Tibial nerve (tissue), 4 donors: Measurements from ENCODE around the gene DGKI. TPM values are rescaled to one million over a fixed set of nuclear protein-coding genes. Genes with fewer than 3 reads are reported as not detected.

ENCODE experiments used
- DNase-seq, 2 donors: peaks; one replicate each; pipeline ENCODE4 v3.0.0-alpha.2; 2019; ENCODE audit warnings: low spot score in 2 of 2
- H3K27ac ChIP-seq, 4 donors: fragments of 200-600 bp; sonication (generic) in 3 of 4; one replicate each; pipeline ENCODE4 v1.5.1; 2017 to 2019; ENCODE audit warnings: mild to moderate bottlenecking in 1 of 4
- H3K27me3 ChIP-seq, 2 donors: fragments of 200-600 bp; sonication (generic) in 1 of 2; one replicate each; pipeline versions ENCODE4 v1.5.1 to v1.6.0; 2017 to 2019
- H3K36me3 ChIP-seq, 3 donors: fragments of 200-600 bp; sonication (generic); one replicate each; pipeline ENCODE4 v1.5.1; 2018 to 2019
- H3K4me1 ChIP-seq, 4 donors: fragments of 200-600 bp; sonication (generic) in 3 of 4; one replicate each; pipeline ENCODE4 v1.5.1; 2017 to 2019
- H3K4me3 ChIP-seq, 4 donors: fragments of 200-600 bp; sonication (generic) in 3 of 4; one replicate each; pipeline ENCODE4 v1.5.1; 2017 to 2019; ENCODE audit warnings: mild to moderate bottlenecking in 1 of 4, moderate library complexity in 1 of 4
- H3K9me3 ChIP-seq, 4 donors: fragments of 200-600 bp; sonication (generic) in 3 of 4; one replicate each; pipeline ENCODE4 v1.5.1; 2017 to 2019
- EP300 ChIP-seq, 2 donors: sonication (generic); formaldehyde crosslinking; IDR thresholded peaks; one replicate each; pipeline ENCODE4 v1.6.1; 2017; ENCODE audit warnings: antibody characterized with exemption in 2 of 2, mild to moderate bottlenecking in 1 of 2
- POLR2A ChIP-seq, 2 donors: fragments of 450-650 bp; IDR thresholded peaks; one replicate each; pipeline ENCODE4 v1.6.1; 2017; ENCODE audit warnings: antibody characterized with exemption in 2 of 2, mild to moderate bottlenecking in 2 of 2, moderate library complexity in 2 of 2
- WGBS, 2 donors: methylation state at CpG; one replicate each; pipeline ENCODE4 v1.1.5; 2018; 5-methylcytosine and 5-hydroxymethylcytosine counted together
- total RNA-seq, 4 donors: library from RNA; depleted of rRNA; stranded (reverse); fragments of >200 nt; gene quantifications; one replicate each; pipeline ENCODE4 v1.1.0, GENCODE V29; 2016
- TF ChIP-seq, protein P1 (sequence below), 5 experiments: fragments of 200-600 bp in 3 of 5; fragments of 450-650 bp in 2 of 5; sonication (generic) in 3 of 5; IDR thresholded peaks; one replicate each; pipeline ENCODE4 v1.5.1; 2016 to 2019; ENCODE audit warnings: antibody characterized with exemption in 5 of 5, mild to moderate bottlenecking in 3 of 5, moderate library complexity in 2 of 5

Gene DGKI
- total RNA-seq, 4 donors from 2014 or later = 0.21 to 2.7 (median 1.7) TPM

DNA sequence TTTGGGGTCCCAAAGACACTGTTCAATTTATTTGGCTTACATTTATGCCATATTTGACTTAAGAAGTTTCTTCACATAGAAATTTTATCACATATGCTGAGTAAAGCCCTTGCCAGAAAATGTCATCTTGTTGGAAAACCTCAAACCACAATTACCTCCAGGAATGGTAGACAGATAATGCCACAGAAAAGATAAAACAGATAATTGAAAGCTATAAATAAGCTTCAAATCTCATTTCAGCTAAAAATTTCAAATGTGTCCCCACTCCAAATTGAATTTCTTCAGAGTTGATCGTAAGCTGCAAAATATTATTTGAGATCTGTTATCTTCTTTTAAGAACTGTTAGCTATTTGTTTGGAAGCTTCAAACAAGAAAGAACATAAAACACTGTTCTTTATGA is 326.8 kb downstream of the DGKI start:
- 90 to 95% methylated on average over 1 of the region's 1 CpG for WGBS, 2 donors
- no peaks in the 10 kb centered on the region for H3K9me3 ChIP-seq
- H3K4me3 ChIP-seq = no peak overlapping the region
- no peaks in the 10 kb centered on the region for H3K27me3 ChIP-seq
- TF ChIP-seq, protein P1, sequence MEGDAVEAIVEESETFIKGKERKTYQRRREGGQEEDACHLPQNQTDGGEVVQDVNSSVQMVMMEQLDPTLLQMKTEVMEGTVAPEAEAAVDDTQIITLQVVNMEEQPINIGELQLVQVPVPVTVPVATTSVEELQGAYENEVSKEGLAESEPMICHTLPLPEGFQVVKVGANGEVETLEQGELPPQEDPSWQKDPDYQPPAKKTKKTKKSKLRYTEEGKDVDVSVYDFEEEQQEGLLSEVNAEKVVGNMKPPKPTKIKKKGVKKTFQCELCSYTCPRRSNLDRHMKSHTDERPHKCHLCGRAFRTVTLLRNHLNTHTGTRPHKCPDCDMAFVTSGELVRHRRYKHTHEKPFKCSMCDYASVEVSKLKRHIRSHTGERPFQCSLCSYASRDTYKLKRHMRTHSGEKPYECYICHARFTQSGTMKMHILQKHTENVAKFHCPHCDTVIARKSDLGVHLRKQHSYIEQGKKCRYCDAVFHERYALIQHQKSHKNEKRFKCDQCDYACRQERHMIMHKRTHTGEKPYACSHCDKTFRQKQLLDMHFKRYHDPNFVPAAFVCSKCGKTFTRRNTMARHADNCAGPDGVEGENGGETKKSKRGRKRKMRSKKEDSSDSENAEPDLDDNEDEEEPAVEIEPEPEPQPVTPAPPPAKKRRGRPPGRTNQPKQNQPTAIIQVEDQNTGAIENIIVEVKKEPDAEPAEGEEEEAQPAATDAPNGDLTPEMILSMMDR (IDR thresholded peaks at IDR 0.05) = no peak
- TF ChIP-seq POLR2A (IDR thresholded peaks at IDR 0.05) (no peak), EP300 (IDR thresholded peaks at IDR 0.05) (no peak)
- H3K36me3 ChIP-seq = no peaks in the 10 kb centered on the region
- DNase-seq = no peak
- H3K27ac ChIP-seq = no peak overlapping the region
- no peaks in the 10 kb centered on the region for H3K4me1 ChIP-seq

DNA sequence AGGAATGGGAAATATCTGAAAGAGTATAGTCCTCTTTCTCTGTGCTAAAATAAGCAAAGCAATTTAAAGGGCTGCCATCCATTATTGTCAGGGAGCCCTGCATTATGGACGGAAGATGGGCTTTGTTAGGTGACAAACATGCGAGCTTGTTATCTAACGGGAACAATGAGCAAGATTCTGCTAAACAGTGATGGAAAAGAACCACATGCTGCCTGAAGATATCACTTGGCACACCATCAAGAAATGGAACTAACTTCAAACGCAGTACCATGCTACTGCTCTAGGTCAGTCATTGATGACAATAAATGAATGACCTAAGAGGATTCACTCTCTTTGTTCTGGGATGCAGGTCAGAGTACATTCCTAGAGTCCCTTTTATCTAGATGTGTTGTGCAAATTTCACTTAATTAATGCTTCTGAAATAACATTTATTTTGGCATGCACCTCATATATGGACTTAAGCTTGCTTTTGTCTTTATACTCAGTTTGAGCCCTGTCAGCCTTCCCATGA is 327.5 kb downstream of the DGKI start:
- WGBS, 2 donors = 84 to 87% methylated on average over 4 of the region's 4 CpGs
- Histone ChIP-seq H3K27ac (no peak overlapping the region), H3K9me3 (no peaks in the 10 kb centered on the region), H3K27me3 (no peaks in the 10 kb centered on the region), H3K4me3 (no peak overlapping the region), H3K36me3 (no peaks in the 10 kb centered on the region), H3K4me1 (no peaks in the 10 kb centered on the region)
- DNase-seq = no peak
- TF ChIP-seq POLR2A (IDR thresholded peaks at IDR 0.05) = no peak
- TF ChIP-seq EP300 (IDR thresholded peaks at IDR 0.05) = no peak
- TF ChIP-seq, protein P1 (IDR thresholded peaks at IDR 0.05) = no peak

DNA sequence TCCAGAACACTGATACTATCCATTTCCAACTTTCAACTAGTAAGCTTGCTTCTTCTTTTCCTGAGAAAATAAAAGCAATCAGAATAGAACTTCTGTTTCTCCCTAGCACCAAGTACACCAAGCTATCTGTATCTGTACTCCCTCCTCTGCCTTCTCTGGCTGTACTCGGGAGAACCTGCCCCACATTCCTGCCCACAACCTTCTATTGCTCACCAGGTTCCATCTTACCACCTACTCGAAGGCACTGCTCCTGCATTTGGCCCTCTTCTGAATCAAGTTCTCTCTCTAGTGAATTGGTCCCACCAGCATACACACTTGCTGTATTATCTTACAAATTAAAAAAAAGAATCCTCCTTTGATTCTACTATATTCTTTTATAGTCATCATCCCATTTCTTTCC is 333.7 kb downstream of the DGKI start:
- H3K36me3 ChIP-seq = no peaks in the 10 kb centered on the region
- WGBS, 2 donors = 77 to 81% methylated on average over 2 of the region's 2 CpGs
- H3K4me1 ChIP-seq = no peaks in the 10 kb centered on the region
- no peak overlapping the region for H3K27ac ChIP-seq
- no peak for DNase-seq
- no peaks in the 10 kb centered on the region for H3K27me3 ChIP-seq
- H3K9me3 ChIP-seq = no peaks in the 10 kb centered on the region
- no peak overlapping the region for H3K4me3 ChIP-seq
- TF ChIP-seq, protein P1 (IDR thresholded peaks at IDR 0.05) = no peak
- TF ChIP-seq POLR2A (IDR thresholded peaks at IDR 0.05) (no peak), EP300 (IDR thresholded peaks at IDR 0.05) (no peak)

DNA sequence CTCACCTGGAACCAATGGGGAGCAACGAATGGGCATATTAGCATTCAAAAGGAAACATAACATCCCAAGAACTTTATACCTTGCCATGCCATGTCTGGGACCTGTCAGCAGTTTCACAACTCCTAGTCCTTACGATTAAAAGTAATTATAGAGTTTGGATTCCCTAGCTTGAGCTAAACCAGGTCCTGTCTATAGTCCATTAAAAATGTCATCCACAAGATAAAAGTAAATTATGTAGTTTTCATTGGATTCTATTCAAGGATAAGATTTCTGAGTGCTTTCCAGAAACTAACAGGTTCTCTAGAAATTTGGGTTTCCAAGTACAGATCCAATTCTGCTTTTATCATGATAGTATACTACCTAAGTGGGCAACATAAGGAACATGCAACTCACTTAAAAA is 339.7 kb downstream of the DGKI start:
- Histone ChIP-seq H3K36me3 (no peaks in the 10 kb centered on the region), H3K4me3 (no peak overlapping the region), H3K27me3 (no peaks in the 10 kb centered on the region), H3K27ac (no peak overlapping the region), H3K9me3 (no peaks in the 10 kb centered on the region), H3K4me1 (no peaks in the 10 kb centered on the region)
- TF ChIP-seq EP300 (IDR thresholded peaks at IDR 0.05) (no peak), POLR2A (IDR thresholded peaks at IDR 0.05) (no peak)
- TF ChIP-seq, protein P1 (IDR thresholded peaks at IDR 0.05) = no peak
- 83 to 85% methylated on average over 2 of the region's 2 CpGs for WGBS, 2 donors
- DNase-seq = no peak

DNA sequence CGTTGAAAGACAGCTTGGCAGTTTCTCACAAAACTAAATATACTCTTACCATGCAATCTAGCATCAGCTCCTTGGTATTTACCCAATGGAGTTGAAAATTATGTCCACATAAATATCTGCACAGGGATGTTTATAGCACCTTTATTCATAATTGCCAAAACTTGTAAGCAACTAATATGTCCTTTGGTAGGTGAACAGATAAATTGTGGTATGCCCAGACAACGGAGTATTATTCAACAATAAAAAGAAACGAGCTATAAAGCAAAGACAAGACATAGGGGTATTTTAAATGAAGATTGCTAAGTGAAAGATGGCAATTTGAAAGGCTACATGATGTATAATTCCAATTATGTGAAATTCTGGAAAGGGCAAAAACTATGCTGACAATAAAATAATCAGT is 340.7 kb downstream of the DGKI start:
- no peak overlapping the region for H3K27ac ChIP-seq
- 84 to 87% methylated on average over 3 of the region's 3 CpGs for WGBS, 2 donors
- no peaks in the 10 kb centered on the region for H3K27me3 ChIP-seq
- H3K4me1 ChIP-seq = no peaks in the 10 kb centered on the region
- DNase-seq = no peak
- H3K36me3 ChIP-seq = no peaks in the 10 kb centered on the region
- no peaks in the 10 kb centered on the region for H3K9me3 ChIP-seq
- no peak for TF ChIP-seq POLR2A (IDR thresholded peaks at IDR 0.05)
- TF ChIP-seq EP300 (IDR thresholded peaks at IDR 0.05) = no peak
- TF ChIP-seq, protein P1 (IDR thresholded peaks at IDR 0.05) = no peak
- H3K4me3 ChIP-seq = no peak overlapping the region
